Cardiac muscle cell (in vitro differentiated cells and primary cell): ENCODE data around the gene SMPDL3A. TPM values are rescaled to one million over a fixed set of nuclear protein-coding genes. Genes with fewer than 3 reads are reported as not detected.
A peak's percentile ranks its signal among the peaks of the same experiment; 100 is the strongest.

ENCODE experiments used
- DNase-seq, 2 donors: peaks; one replicate each; pipeline versions ENCODE4 v3.0.0 to v3.0.0-alpha.2; 2010 to 2017; ENCODE audit warnings: low read depth in 1 of 2, low spot score in 1 of 2
- H3K27ac ChIP-seq: fragments of 200-600 bp; sonication (generic); 2 replicates; pipeline ENCODE4 v1.5.1; 2016
- H3K27me3 ChIP-seq: fragments of 200-600 bp; sonication (generic); 2 replicates; pipeline ENCODE4 v1.6.0; 2016; ENCODE audit warnings: control low read depth
- H3K36me3 ChIP-seq: fragments of 200-600 bp; sonication (generic); 2 replicates; pipeline ENCODE4 v1.5.1; 2016; ENCODE audit warnings: control low read depth
- H3K4me1 ChIP-seq: fragments of 200-600 bp; sonication (generic); 2 replicates; pipeline ENCODE4 v1.8.1; 2017; ENCODE audit warnings: low read depth, mild to moderate bottlenecking, mixed run types
- H3K4me3 ChIP-seq: fragments of 200-600 bp; sonication (generic); 2 replicates; pipeline ENCODE4 v1.5.1; 2016; ENCODE audit warnings: mild to moderate bottlenecking
- H3K9me3 ChIP-seq: fragments of 200-600 bp; sonication (generic); 2 replicates; pipeline ENCODE4 v1.5.1; 2017; ENCODE audit warnings: low read depth, mild to moderate bottlenecking, control low read depth
- CTCF ChIP-seq: IDR thresholded peaks from 2 replicates; pipeline ENCODE4 v1.5.1; 2012; ENCODE audit warnings: low read depth, mild to moderate bottlenecking, low read length
- polyA plus RNA-seq: library from polyadenylated mRNA; unstranded; fragments of >200 nt; fragmentation: Nextera tagmentation; extraction: Ambion mirVana; gene quantifications from 2 replicates; pipeline ENCODE4 v1.2.1, GENCODE V29; 2016
- total RNA-seq: library from RNA; depleted of rRNA; stranded (reverse); fragments of >200 nt; gene quantifications from 2 replicates; pipeline ENCODE4 v1.2.3, GENCODE V29; 2016

Gene SMPDL3A
- total and polyA plus RNA-seq, 2 experiments from 2014 or later = 1.4 to 6.1 TPM

- peaks cover 6% of the 10 kb centered on the region for H3K4me1 ChIP-seq
- H3K4me3 ChIP-seq = no peak overlapping the region
- H3K27ac ChIP-seq = no peak overlapping the region
- TF ChIP-seq CTCF = no peak
- H3K36me3 ChIP-seq = no peaks in the 10 kb centered on the region
- no peaks in the 10 kb centered on the region for H3K9me3 ChIP-seq
- DNase-seq = peak in 1 of 2 donors; percentile 15
- peaks cover 13% of the 10 kb centered on the region for H3K27me3 ChIP-seq
These were observed 18.0 kb upstream of the SMPDL3A start for GRCh38 chr6:122770835-122771601.

- no peak for TF ChIP-seq CTCF
- Histone ChIP-seq H3K27me3 (peaks cover 14% of the 10 kb centered on the region), H3K4me1 (peaks cover 6% of the 10 kb centered on the region), H3K4me3 (no peak overlapping the region), H3K36me3 (no peaks in the 10 kb centered on the region), H3K9me3 (no peaks in the 10 kb centered on the region), H3K27ac (no peak overlapping the region)
- DNase-seq = no peak
These were observed 16.2 kb upstream of the SMPDL3A start for GRCh38 chr6:122772724-122773415.

GRCh38 chr6:122775975-122776374 is 13.1 kb upstream of the SMPDL3A start:
- Histone ChIP-seq H3K4me3 (no peak overlapping the region), H3K36me3 (no peaks in the 10 kb centered on the region), H3K27me3 (peaks cover 11% of the 10 kb centered on the region), H3K4me1 (peaks cover 16% of the 10 kb centered on the region), H3K9me3 (no peaks in the 10 kb centered on the region), H3K27ac (no peak overlapping the region)
- no peak for DNase-seq
- no peak for TF ChIP-seq CTCF

GRCh38 chr6:122778302-122778701 is 10.8 kb upstream of the SMPDL3A start:
- TF ChIP-seq CTCF = no peak
- Histone ChIP-seq H3K27me3 (peaks cover 23% of the 10 kb centered on the region), H3K9me3 (no peaks in the 10 kb centered on the region), H3K27ac (no peak overlapping the region), H3K4me1 (peaks cover 13% of the 10 kb centered on the region), H3K4me3 (no peak overlapping the region), H3K36me3 (no peaks in the 10 kb centered on the region)
- no peak for DNase-seq

- H3K27me3 ChIP-seq = peaks cover 25% of the 10 kb centered on the region
- TF ChIP-seq CTCF = no peak
- no peak overlapping the region for H3K27ac ChIP-seq
- DNase-seq = peak in 1 of 2 donors; percentile 67
- H3K4me3 ChIP-seq = no peak overlapping the region
- peaks cover 13% of the 10 kb centered on the region for H3K4me1 ChIP-seq
- H3K36me3 ChIP-seq = no peaks in the 10 kb centered on the region
- H3K9me3 ChIP-seq = no peaks in the 10 kb centered on the region
These were observed 9.9 kb upstream of the SMPDL3A start for GRCh38 chr6:122778985-122779661.
